CD8-positive, alpha-beta memory T cell (primary cell): Measurements from ENCODE around the gene CDYL. TPM values are rescaled to one million over a fixed set of nuclear protein-coding genes. Genes with fewer than 3 reads are reported as not detected.

ENCODE experiments used
- CTCF ChIA-PET: fragments of 350-600 bp; sonication (Branson Sonifier 250); formaldehyde crosslinking; loops from one replicate; lab custom pipeline; 2021; ENCODE audit warnings: antibody characterized with exemption; lab: Charles Lee
- POLR2A ChIA-PET: fragments of 350-600 bp; sonication (Branson Sonifier 250); formaldehyde crosslinking; loops from one replicate; lab custom pipeline; 2021; ENCODE audit warnings: antibody characterized with exemption; lab: Charles Lee
- DNase-seq, 5 donors: peaks; one replicate each; pipeline versions ENCODE4 v3.0.0 to v3.0.0-alpha.2; 2020 to 2022; ENCODE audit warnings: mixed read lengths in 1 of 5
- H3K27ac ChIP-seq: one replicate; pipeline ENCODE4 v1.7.0; 2013; ENCODE audit warnings: low read depth, mild to moderate bottlenecking, low read length, moderate library complexity
- H3K27me3 ChIP-seq: 2 replicates; pipeline ENCODE4 v1.7.0; 2013; ENCODE audit warnings: low read length, mild to moderate bottlenecking; ENCODE audit not compliant: insufficient read depth, poor library complexity, severe bottlenecking
- H3K36me3 ChIP-seq: 2 replicates; pipeline ENCODE4 v1.7.0; 2013; ENCODE audit warnings: mild to moderate bottlenecking, low read length, moderate library complexity; ENCODE audit not compliant: insufficient read depth
- H3K4me1 ChIP-seq: 2 replicates; pipeline ENCODE4 v1.7.0; 2013; ENCODE audit warnings: mild to moderate bottlenecking, low read length, moderate library complexity; ENCODE audit not compliant: insufficient read depth
- H3K4me3 ChIP-seq: 2 replicates; pipeline ENCODE4 v1.7.0; 2013; ENCODE audit warnings: mild to moderate bottlenecking, low read length
- H3K9me3 ChIP-seq: 2 replicates; pipeline ENCODE4 v1.7.0; 2013; ENCODE audit warnings: mild to moderate bottlenecking, low read length
- H3K27ac Mint-ChIP-seq, 8 donors: one replicate each; pipeline ENCODE4 v1.8.0; 2020 to 2021; ENCODE audit warnings: mixed read lengths in 8 of 8, mild to moderate bottlenecking in 6 of 8, inconsistent platforms in 3 of 8, moderate library complexity in 3 of 8
- H3K27me3 Mint-ChIP-seq, 2 donors: one replicate each; pipeline ENCODE4 v1.8.0; 2020 to 2021; ENCODE audit warnings: mixed read lengths in 2 of 2, mild to moderate bottlenecking in 1 of 2, moderate library complexity in 1 of 2
- H3K36me3 Mint-ChIP-seq, 3 donors: one replicate each; pipeline ENCODE4 v1.8.0; 2020 to 2021; ENCODE audit warnings: mixed read lengths in 3 of 3, inconsistent platforms in 1 of 3, mild to moderate bottlenecking in 1 of 3
- H3K4me1 Mint-ChIP-seq, 3 donors: one replicate each; pipeline ENCODE4 v1.8.0; 2020 to 2021; ENCODE audit warnings: mixed read lengths in 3 of 3, inconsistent platforms in 1 of 3, mild to moderate bottlenecking in 1 of 3
- H3K4me3 Mint-ChIP-seq, 7 donors: one replicate each; pipeline ENCODE4 v1.8.0; 2020 to 2021; ENCODE audit warnings: mixed read lengths in 7 of 7, mild to moderate bottlenecking in 6 of 7, moderate library complexity in 4 of 7, inconsistent platforms in 2 of 7
- H3K9me3 Mint-ChIP-seq, 5 donors: one replicate each; pipeline ENCODE4 v1.8.0; 2020 to 2022; ENCODE audit warnings: mixed read lengths in 5 of 5, mild to moderate bottlenecking in 3 of 5, moderate library complexity in 2 of 5, inconsistent platforms in 1 of 5
- polyA plus RNA-seq: library from polyadenylated mRNA; unstranded; fragments of 300-500 nt; fragmentation: Illumina TruSeq; gene quantifications from one replicate; pipeline ENCODE4 v1.2.3, GENCODE V29; 2021
- total RNA-seq, 2 experiments: library from RNA; stranded (reverse); gene quantifications; one replicate each; pipeline ENCODE4 v1.2.3, GENCODE V29; 2021

Gene CDYL
- total and polyA plus RNA-seq, 3 experiments from 2014 or later: 7.5 to 32.2 (median 31.7) TPM

DNA sequence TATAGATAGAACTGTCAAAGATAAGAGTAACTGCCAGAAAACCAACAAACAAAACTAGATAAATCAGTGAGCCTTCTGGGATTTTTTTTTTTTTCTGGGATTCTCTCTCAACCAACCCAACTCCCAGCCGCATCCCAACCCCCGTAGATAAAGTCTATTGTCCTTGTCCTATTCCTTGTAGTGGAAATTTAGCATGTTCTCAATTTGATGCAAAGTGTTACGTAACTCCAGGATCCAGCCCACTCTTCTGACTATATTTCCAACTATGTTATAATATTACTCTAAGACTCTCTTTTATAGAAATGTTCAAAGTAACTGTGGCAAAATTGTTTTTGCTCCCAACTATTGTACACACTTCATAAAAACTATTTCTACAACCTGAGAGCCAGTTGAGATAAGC is 15.4 kb upstream of the CDYL start:
- Mint-ChIP-seq H3K4me3 (no peak overlapping the region), H3K27me3 (peaks cover 35 to 41% of the 10 kb centered on the region in 2 donors), H3K9me3 (peaks cover 16 to 28% (median 24%) of the 10 kb centered on the region in 5 donors), H3K27ac (no peak overlapping the region), H3K36me3 (peaks cover 0 to 12% (median 0%) of the 10 kb centered on the region in 3 donors), H3K4me1 (no peaks in the 10 kb centered on the region)
- ChIA-PET POLR2A (no interaction called here), CTCF (no interaction called here)
- Histone ChIP-seq H3K4me3 (no peak overlapping the region), H3K9me3 (no peaks in the 10 kb centered on the region), H3K4me1 (no peaks in the 10 kb centered on the region), H3K27ac (no peak overlapping the region), H3K27me3 (no peaks in the 10 kb centered on the region), H3K36me3 (no peaks in the 10 kb centered on the region)
- no peak for DNase-seq

- Mint-ChIP-seq H3K4me1 (no peaks in the 10 kb centered on the region), H3K27ac (no peak overlapping the region), H3K9me3 (peaks cover 16 to 31% (median 24%) of the 10 kb centered on the region in 5 donors), H3K4me3 (no peak overlapping the region), H3K27me3 (peaks cover 32 to 38% of the 10 kb centered on the region in 2 donors), H3K36me3 (peaks cover 0 to 12% (median 0%) of the 10 kb centered on the region in 3 donors)
- Histone ChIP-seq H3K9me3 (no peaks in the 10 kb centered on the region), H3K27me3 (no peaks in the 10 kb centered on the region), H3K4me1 (no peaks in the 10 kb centered on the region), H3K36me3 (no peaks in the 10 kb centered on the region), H3K27ac (no peak overlapping the region), H3K4me3 (no peak overlapping the region)
- ChIA-PET POLR2A (no interaction called here), CTCF (no interaction called here)
- no peak for DNase-seq
These were observed 13.9 kb upstream of the CDYL start for GRCh38 chr6:4762294-4762693.

- Histone ChIP-seq H3K4me1 (no peaks in the 10 kb centered on the region), H3K4me3 (no peak overlapping the region), H3K9me3 (no peaks in the 10 kb centered on the region), H3K27ac (no peak overlapping the region), H3K27me3 (no peaks in the 10 kb centered on the region), H3K36me3 (no peaks in the 10 kb centered on the region)
- peaks cover 0 to 12% (median 0%) of the 10 kb centered on the region in 3 donors for H3K36me3 Mint-ChIP-seq
- H3K4me3 Mint-ChIP-seq: no peak overlapping the region
- no peak for DNase-seq
- ChIA-PET CTCF (no interaction called here), POLR2A (no interaction called here)
- no peak overlapping the region for H3K27ac Mint-ChIP-seq
- peaks cover 16 to 31% (median 26%) of the 10 kb centered on the region in 5 donors for H3K9me3 Mint-ChIP-seq
- H3K4me1 Mint-ChIP-seq: no peaks in the 10 kb centered on the region
- peaks cover 32 to 38% of the 10 kb centered on the region in 2 donors for H3K27me3 Mint-ChIP-seq
These were observed 12.3 kb upstream of the CDYL start for GRCh38 chr6:4763921-4764320.

GRCh38 chr6:4768815-4769214 is 7.4 kb upstream of the CDYL start:
- Mint-ChIP-seq H3K27ac (no peak overlapping the region), H3K27me3 (peaks cover 5 to 6% of the 10 kb centered on the region in 2 donors), H3K36me3 (no peaks in the 10 kb centered on the region), H3K4me3 (no peak overlapping the region), H3K4me1 (no peaks in the 10 kb centered on the region), H3K9me3 (peaks cover 0 to 9% (median 4%) of the 10 kb centered on the region in 5 donors)
- Histone ChIP-seq H3K9me3 (no peaks in the 10 kb centered on the region), H3K27me3 (no peaks in the 10 kb centered on the region), H3K27ac (no peak overlapping the region), H3K4me3 (no peak overlapping the region), H3K4me1 (no peaks in the 10 kb centered on the region), H3K36me3 (no peaks in the 10 kb centered on the region)
- CTCF ChIA-PET: no interaction called here
- POLR2A ChIA-PET: no interaction called here
- no peak for DNase-seq

DNA sequence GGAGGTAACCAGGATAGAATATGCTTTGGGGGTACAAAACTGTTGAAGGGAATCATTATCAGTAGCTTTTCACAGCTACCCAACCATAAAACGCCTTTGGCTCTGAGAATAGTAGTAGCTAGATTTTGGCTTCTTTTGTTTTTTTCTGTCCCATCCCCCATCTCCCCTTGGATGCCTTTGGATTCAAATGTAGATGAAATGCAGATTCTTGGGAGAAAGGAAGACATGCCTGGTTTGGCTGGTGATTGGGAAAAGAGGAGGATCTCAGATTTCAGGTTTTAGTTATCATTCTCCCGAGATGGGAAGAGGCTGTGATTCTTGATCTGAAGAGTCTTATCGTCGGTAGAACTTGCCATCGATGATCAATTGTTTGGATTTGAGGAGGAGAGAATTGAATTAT is 3.5 kb upstream of the CDYL start:
- Histone ChIP-seq H3K27me3 (no peaks in the 10 kb centered on the region), H3K27ac (no peak overlapping the region), H3K36me3 (no peaks in the 10 kb centered on the region), H3K9me3 (no peaks in the 10 kb centered on the region), H3K4me1 (peaks cover 3% of the 10 kb centered on the region), H3K4me3 (no peak overlapping the region)
- Mint-ChIP-seq H3K4me1 (peaks cover 14 to 15% (median 15%) of the 10 kb centered on the region in 3 donors), H3K27me3 (no peaks in the 10 kb centered on the region), H3K4me3 (peak overlapping the region in 1 of 7 donors; percentile 91), H3K27ac (peak overlapping the region in 1 of 8 donors; percentile 49), H3K36me3 (peaks cover 0 to 7% (median 0%) of the 10 kb centered on the region in 3 donors), H3K9me3 (peaks cover 0 to 4% (median 0%) of the 10 kb centered on the region in 5 donors)
- no peak for DNase-seq
- ChIA-PET CTCF (no interaction called here), POLR2A (no interaction called here)

GRCh38 chr6:4773181-4773580 is 3.0 kb upstream of the CDYL start:
- Mint-ChIP-seq H3K4me3 (peak overlapping the region in 2 of 7 donors; percentile 14 to 91), H3K27me3 (no peaks in the 10 kb centered on the region), H3K9me3 (peaks cover 0 to 4% (median 0%) of the 10 kb centered on the region in 5 donors), H3K36me3 (peaks cover 0 to 7% (median 0%) of the 10 kb centered on the region in 3 donors), H3K27ac (peak overlapping the region in 1 of 8 donors; percentile 49), H3K4me1 (peaks cover 19 to 20% (median 19%) of the 10 kb centered on the region in 3 donors)
- Histone ChIP-seq H3K4me1 (peaks cover 8% of the 10 kb centered on the region), H3K27me3 (no peaks in the 10 kb centered on the region), H3K36me3 (no peaks in the 10 kb centered on the region), H3K27ac (no peak overlapping the region), H3K9me3 (no peaks in the 10 kb centered on the region), H3K4me3 (no peak overlapping the region)
- no peak for DNase-seq
- ChIA-PET CTCF (no interaction called here), POLR2A (no interaction called here)

DNA sequence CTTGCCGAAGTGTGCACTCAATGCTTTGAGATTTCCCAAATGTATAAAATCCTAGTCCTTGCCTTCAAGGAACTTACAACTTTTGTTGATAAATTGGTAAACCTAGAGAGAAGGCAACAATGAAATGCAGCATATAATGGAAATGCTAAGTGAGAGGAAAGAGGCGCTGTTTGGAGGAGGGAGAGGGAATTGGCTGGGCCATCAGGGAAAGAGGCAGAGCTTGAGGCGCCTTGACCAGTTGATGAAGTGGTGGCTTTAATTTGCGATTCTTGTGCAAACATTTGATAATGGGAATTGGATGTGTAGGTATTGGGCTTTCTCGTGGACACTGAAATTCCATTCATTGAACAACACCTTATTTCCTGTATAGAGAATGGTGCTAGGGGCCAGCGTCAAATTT is 1.9 kb upstream of the CDYL start:
- H3K4me1 Mint-ChIP-seq: peaks cover 30 to 31% (median 30%) of the 10 kb centered on the region in 3 donors
- peak overlapping the region; percentile 2 to 98 (median 91) for H3K27ac Mint-ChIP-seq
- ChIA-PET CTCF (no interaction called here), POLR2A (no interaction called here)
- no peak for DNase-seq
- no peaks in the 10 kb centered on the region for H3K27me3 ChIP-seq
- peak overlapping the region; percentile 87 to 96 (median 93) for H3K4me3 Mint-ChIP-seq
- no peaks in the 10 kb centered on the region for H3K9me3 ChIP-seq
- H3K36me3 Mint-ChIP-seq: peaks cover 0 to 7% (median 0%) of the 10 kb centered on the region in 3 donors
- H3K36me3 ChIP-seq: no peaks in the 10 kb centered on the region
- no peaks in the 10 kb centered on the region for H3K27me3 Mint-ChIP-seq
- no peak overlapping the region for H3K27ac ChIP-seq
- peaks cover 0 to 7% (median 2%) of the 10 kb centered on the region in 5 donors for H3K9me3 Mint-ChIP-seq
- no peak overlapping the region for H3K4me3 ChIP-seq
- H3K4me1 ChIP-seq: peaks cover 9% of the 10 kb centered on the region

DNA sequence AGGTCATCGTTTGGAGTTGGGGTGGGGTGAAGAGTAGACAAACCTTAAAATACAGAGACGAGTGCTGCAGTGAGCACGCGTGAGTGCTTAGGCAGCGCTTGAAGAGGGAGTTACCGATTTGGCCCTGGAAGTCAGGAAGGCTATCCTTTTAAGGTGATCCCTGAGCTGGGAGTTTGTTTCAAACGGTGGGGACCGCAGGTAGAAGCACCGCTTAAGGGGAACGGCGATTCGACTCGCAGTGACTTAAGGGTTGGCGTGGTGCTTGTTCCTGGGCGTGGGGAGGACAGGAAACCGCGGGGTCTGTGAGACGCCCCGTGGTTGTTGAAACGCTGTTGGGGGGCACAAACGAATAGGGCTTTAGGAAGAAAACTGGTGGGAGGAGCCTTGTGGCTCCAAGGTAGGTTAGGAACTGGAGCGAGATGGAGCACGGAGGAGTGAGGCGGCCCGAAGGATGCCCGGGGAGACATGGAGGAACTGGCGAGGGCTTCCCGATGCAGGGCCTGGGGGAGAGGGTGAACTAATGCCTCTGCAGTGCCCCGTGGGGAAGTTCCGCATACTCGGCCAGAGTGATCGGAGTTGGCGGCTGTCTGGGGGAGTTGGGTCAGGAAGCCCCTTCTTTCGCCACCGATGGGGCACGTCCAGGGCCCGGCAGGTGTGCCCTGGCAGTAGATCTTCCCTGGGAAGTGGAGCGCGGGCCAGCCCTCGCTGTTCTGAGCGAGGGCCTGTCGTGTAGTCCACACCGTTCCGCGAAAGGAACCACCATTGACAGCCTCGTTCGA is 1.3 kb upstream of the CDYL start:
- Mint-ChIP-seq H3K9me3 (peaks cover 0 to 7% (median 2%) of the 10 kb centered on the region in 5 donors), H3K36me3 (peaks cover 0 to 7% (median 0%) of the 10 kb centered on the region in 3 donors), H3K27ac (peak overlapping the region; percentile 71 to 98 (median 91)), H3K4me1 (peaks cover 32 to 37% (median 36%) of the 10 kb centered on the region in 3 donors), H3K4me3 (peak overlapping the region; percentile 87 to 96 (median 93)), H3K27me3 (no peaks in the 10 kb centered on the region)
- no peaks in the 10 kb centered on the region for H3K36me3 ChIP-seq
- H3K4me1 ChIP-seq: peaks cover 9% of the 10 kb centered on the region
- H3K9me3 ChIP-seq: no peaks in the 10 kb centered on the region
- CTCF ChIA-PET: interaction anchor here (1.1 kb wide), 1 partner anchor 16 kb away, joined by 3 read pairs; no protein-coding TSS in a partner anchor
- H3K27me3 ChIP-seq: no peaks in the 10 kb centered on the region
- peak overlapping the region; percentile 76 for H3K4me3 ChIP-seq
- peak; percentile 9 to 58 (median 25) for DNase-seq
- H3K27ac ChIP-seq: no peak overlapping the region
- POLR2A ChIA-PET: no interaction called here
